Mucosa of descending colon (tissue), 3 donors: ENCODE measurements around the gene PRKAR1B. TPM values are rescaled to one million over a fixed set of nuclear protein-coding genes. Genes with fewer than 3 reads are reported as not detected.

Experiments
- ATAC-seq: fragments of 200-7000 bp; cut with Tn5 transposase; one replicate; pipeline ENCODE4 v1.9.1; 2020; ENCODE audit warnings: mild to moderate bottlenecking, moderate library complexity
- DNase-seq, 3 donors: peaks; one replicate each; pipeline ENCODE4 v3.0.0-alpha.2; 2020
- H3K36me3 ChIP-seq: fragments of 200-600 bp; one replicate; pipeline ENCODE4 v1.8.0; 2021; ENCODE audit warnings: low read depth, mild to moderate bottlenecking
- H3K4me1 ChIP-seq: fragments of 200-600 bp; one replicate; pipeline ENCODE4 v1.8.0; 2021; ENCODE audit warnings: low read depth, mild to moderate bottlenecking
- H3K4me3 ChIP-seq: fragments of 200-600 bp; one replicate; pipeline ENCODE4 v1.8.0; 2021; ENCODE audit warnings: mild to moderate bottlenecking
- H3K9me3 ChIP-seq: fragments of 200-600 bp; one replicate; pipeline ENCODE4 v1.8.0; 2021; ENCODE audit warnings: mild to moderate bottlenecking
- CTCF ChIP-seq: fragments of 200-600 bp; IDR thresholded peaks from one replicate; pipeline ENCODE4 v1.8.0; 2022; ENCODE audit warnings: antibody characterized with exemption, mild to moderate bottlenecking
- intact Hi-C, 2 donors: fragments of 100-400 bp; cut with DNase I in 1 of 2; cut with micrococcal nuclease in 1 of 2; formaldehyde crosslinking; loops; one replicate each; pipeline versions ENCODE4 v1.11.0 to v1.11.1; 2022; cut with DNase I, micrococcal nuclease
- total RNA-seq, 3 donors: library from RNA; stranded (reverse); fragmentation: NEBNext Ultra II Directional in 2 of 3; extraction: Animal tissue kit (Norgen Biotek cat#: 25700) in 2 of 3; gene quantifications; one replicate each; pipeline versions ENCODE4 v1.2.1 to v1.2.4, GENCODE V29; 2021 to 2023
- donor health status: DM: no; HTN: no; CAD: no; lungs with moderate emphysema.
- donor health status: DM: no; HTN: no; CAD: no.
- donor health status: DM: no; HTN: yes; CAD: no.

PRKAR1B gene
- total RNA-seq, 3 donors from 2014 or later, result 10.1 to 24.5 (median 24.4) TPM

DNA sequence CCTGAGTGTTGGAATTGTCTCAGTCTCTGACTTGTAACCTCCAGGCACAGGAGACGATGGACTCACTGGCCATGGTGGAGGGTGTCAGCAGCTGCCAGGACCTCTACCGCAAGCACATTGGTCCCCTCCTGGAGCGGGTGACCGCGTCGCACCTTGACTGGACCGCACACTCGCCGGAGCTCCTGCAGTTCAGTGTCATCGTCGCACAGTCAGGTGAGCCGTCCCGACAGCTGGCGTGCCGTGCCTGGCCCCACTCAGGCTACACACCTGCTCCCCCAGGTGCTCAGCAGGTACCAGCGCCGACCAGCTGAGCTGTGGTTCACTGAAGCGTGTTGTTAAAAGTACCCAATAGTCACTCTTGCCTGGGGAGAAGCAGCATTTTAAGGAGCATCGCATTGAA is 36.7 kb upstream of the PRKAR1B start:
- Histone ChIP-seq H3K4me3 (no peak overlapping the region), H3K9me3 (no peaks in the 10 kb centered on the region), H3K4me1 (peaks cover 6% of the 10 kb centered on the region), H3K36me3 (no peaks in the 10 kb centered on the region)
- ATAC-seq (no peak), DNase-seq (no peak)
- TF ChIP-seq CTCF, result no peak
- intact Hi-C loops, result no loop called here

- Histone ChIP-seq H3K4me3 (no peak overlapping the region), H3K4me1 (peaks cover 6% of the 10 kb centered on the region), H3K9me3 (no peaks in the 10 kb centered on the region), H3K36me3 (peaks cover under 1% of the 10 kb centered on the region)
- TF ChIP-seq CTCF, result no peak
- intact Hi-C loops, result no loop called here
- DNase-seq (no peak), ATAC-seq (no peak)
These were observed 35.8 kb upstream of the PRKAR1B start for GRCh38 chr7:762885-763284.

DNA sequence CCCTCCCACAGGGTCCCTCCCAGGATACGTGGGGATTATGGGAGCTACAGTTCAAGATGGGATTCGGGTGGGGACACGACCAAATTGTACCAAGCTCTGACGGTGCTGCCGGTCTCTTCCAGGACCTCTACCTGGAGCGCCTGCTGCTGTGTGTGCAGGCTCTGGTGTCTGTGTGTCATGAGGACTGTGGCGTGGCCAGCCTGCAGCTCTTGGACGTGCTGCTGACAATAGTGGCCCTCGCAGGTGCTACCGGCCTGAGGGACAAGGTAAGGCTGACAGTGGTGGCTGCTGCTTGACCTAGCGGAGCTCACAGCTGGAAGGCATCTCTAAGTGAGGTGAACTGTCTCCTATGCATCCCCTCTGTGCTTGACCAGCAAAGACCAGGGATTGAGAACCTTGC is 34.5 kb upstream of the PRKAR1B start:
- H3K4me1 ChIP-seq, result peaks cover 6% of the 10 kb centered on the region
- peaks cover 8% of the 10 kb centered on the region for H3K36me3 ChIP-seq
- H3K9me3 ChIP-seq, result no peaks in the 10 kb centered on the region
- H3K4me3 ChIP-seq, result no peak overlapping the region
- DNase-seq (peak in 1 of 3 donors; percentile 30), ATAC-seq (no peak)
- no peak for TF ChIP-seq CTCF
- intact Hi-C loops, result no loop called here

- TF ChIP-seq CTCF, result no peak
- peaks cover 6% of the 10 kb centered on the region for H3K4me1 ChIP-seq
- H3K9me3 ChIP-seq, result no peaks in the 10 kb centered on the region
- H3K36me3 ChIP-seq, result peaks cover 8% of the 10 kb centered on the region
- ATAC-seq, result no peak
- no peak overlapping the region for H3K4me3 ChIP-seq
- intact Hi-C loops, result no loop called here
- DNase-seq, result peak in 1 of 3 donors; percentile 31
These were observed 34.0 kb upstream of the PRKAR1B start for GRCh38 chr7:761101-761500.

- no peaks in the 10 kb centered on the region for H3K9me3 ChIP-seq
- TF ChIP-seq CTCF, result no peak
- H3K4me3 ChIP-seq, result no peak overlapping the region
- DNase-seq (peak in 2 of 3 donors; percentile 29 to 36), ATAC-seq (peak; percentile 67)
- intact Hi-C loops, result no loop called here
- peaks cover 6% of the 10 kb centered on the region for H3K4me1 ChIP-seq
- peaks cover 8% of the 10 kb centered on the region for H3K36me3 ChIP-seq
These were observed 32.9 kb upstream of the PRKAR1B start for GRCh38 chr7:760006-760405.

DNA sequence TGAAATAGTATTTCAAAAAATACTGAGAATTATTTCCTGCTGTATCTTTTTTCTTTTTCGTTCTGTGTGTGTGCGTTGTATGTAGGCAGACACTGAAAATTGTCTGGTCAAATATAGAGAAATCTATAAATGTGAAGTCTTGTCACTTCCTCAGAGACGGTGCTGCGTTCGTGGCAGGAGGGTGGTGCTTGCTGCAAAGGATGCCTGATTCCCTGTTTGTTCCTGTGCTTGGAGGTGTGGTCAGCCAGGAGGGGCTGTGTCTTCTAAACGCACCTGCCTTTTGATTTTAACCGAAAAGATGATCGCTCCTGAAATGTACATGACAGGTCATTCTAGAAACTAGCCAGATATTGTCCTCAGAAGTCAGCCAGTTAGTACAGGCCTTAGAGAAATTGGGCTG is 32.5 kb upstream of the PRKAR1B start:
- intact Hi-C loops, result no loop called here
- Histone ChIP-seq H3K4me1 (peaks cover 6% of the 10 kb centered on the region), H3K4me3 (no peak overlapping the region), H3K36me3 (peaks cover 8% of the 10 kb centered on the region), H3K9me3 (no peaks in the 10 kb centered on the region)
- DNase-seq, result peak in 1 of 3 donors; percentile 9
- peak; percentile 45 for ATAC-seq
- TF ChIP-seq CTCF, result no peak
